Mammary epithelial cell (primary cell): ENCODE results near the gene MEAK7.

Experiments
- EZH2 ChIP-seq: IDR thresholded peaks from 2 replicates; pipeline ENCODE4 v1.6.1; 2012; ENCODE audit warnings: low read length, inconsistent platforms, borderline replicate concordance
- TF ChIP-seq, protein P1 (sequence below), 2 donors: IDR thresholded peaks in 1 of 2; conservative IDR thresholded peaks in 1 of 2; 2 replicates each; pipeline ENCODE4 v1.5.1; 2011 to 2012; ENCODE audit warnings: inconsistent platforms in 2 of 2, low read length in 2 of 2, mild to moderate bottlenecking in 2 of 2, control low read depth in 1 of 2, low read depth in 1 of 2; ENCODE audit not compliant: insufficient read depth in 1 of 2; ENCODE audit errors: extremely low read depth in 1 of 2

DNA sequence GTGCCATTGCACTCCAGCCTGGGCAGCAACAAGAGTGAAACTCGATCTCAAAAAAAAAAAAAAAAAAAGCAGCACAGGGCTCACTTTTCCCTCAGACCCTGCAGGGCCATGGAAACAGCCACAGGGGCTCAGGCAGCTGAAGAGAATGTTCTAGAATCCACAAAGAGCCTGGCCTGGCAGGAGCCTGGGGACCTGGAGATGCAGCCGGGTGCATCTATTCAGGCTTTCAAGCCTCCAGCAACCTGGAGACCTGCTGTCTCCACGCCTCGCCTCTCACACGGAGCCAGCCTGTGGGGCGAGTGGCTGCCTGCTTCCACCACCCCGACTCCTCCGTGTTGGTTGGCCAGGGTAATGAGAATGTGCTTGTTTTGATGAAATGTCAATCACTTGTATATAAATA lies 44.0 kb upstream of the MEAK7 start:
- TF ChIP-seq, protein P1, sequence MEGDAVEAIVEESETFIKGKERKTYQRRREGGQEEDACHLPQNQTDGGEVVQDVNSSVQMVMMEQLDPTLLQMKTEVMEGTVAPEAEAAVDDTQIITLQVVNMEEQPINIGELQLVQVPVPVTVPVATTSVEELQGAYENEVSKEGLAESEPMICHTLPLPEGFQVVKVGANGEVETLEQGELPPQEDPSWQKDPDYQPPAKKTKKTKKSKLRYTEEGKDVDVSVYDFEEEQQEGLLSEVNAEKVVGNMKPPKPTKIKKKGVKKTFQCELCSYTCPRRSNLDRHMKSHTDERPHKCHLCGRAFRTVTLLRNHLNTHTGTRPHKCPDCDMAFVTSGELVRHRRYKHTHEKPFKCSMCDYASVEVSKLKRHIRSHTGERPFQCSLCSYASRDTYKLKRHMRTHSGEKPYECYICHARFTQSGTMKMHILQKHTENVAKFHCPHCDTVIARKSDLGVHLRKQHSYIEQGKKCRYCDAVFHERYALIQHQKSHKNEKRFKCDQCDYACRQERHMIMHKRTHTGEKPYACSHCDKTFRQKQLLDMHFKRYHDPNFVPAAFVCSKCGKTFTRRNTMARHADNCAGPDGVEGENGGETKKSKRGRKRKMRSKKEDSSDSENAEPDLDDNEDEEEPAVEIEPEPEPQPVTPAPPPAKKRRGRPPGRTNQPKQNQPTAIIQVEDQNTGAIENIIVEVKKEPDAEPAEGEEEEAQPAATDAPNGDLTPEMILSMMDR (conservative IDR thresholded peaks at IDR 0.05 in 1 of 2, IDR thresholded peaks at IDR 0.05 in 1 of 2; ENCODE audit: extremely low read depth in 1 of 2, insufficient read depth in 1 of 2, low read depth in 1 of 2, low read length in 2 of 2) = no peak
- no peak for TF ChIP-seq EZH2
